Mesenchymal stem cell (in vitro differentiated cells and primary cell): ENCODE results near the gene DACT2.

Experiments used
- DNase-seq: peaks from one replicate; pipeline ENCODE4 v3.0.0-alpha.2; 2013
- H2AFZ ChIP-seq: one replicate; pipeline ENCODE4 v1.6.1; 2013; ENCODE audit warnings: low read depth, mild to moderate bottlenecking, control low read depth, inconsistent platforms, low read length, moderate library complexity
- H2AK5ac ChIP-seq: 2 replicates; pipeline ENCODE4 v1.6.1; 2013; ENCODE audit warnings: low read length, moderate library complexity, mild to moderate bottlenecking, inconsistent platforms; ENCODE audit not compliant: severe bottlenecking
- H2BK120ac ChIP-seq: one replicate; pipeline ENCODE4 v1.6.1; 2013; ENCODE audit warnings: low read depth, mild to moderate bottlenecking, inconsistent platforms, low read length, moderate library complexity
- H2BK12ac ChIP-seq, 2 experiments: one replicate each; pipeline ENCODE4 v1.6.1; 2013; ENCODE audit warnings: inconsistent platforms in 2 of 2, low read length in 2 of 2, mild to moderate bottlenecking in 2 of 2, moderate library complexity in 2 of 2, control low read depth in 1 of 2
- H2BK15ac ChIP-seq: one replicate; pipeline ENCODE4 v1.6.1; 2013; ENCODE audit warnings: mild to moderate bottlenecking, low read depth, inconsistent platforms; ENCODE audit not compliant: poor library complexity, severe bottlenecking
- H2BK5ac ChIP-seq: 2 replicates; pipeline ENCODE4 v1.6.1; 2013; ENCODE audit warnings: low read depth, mild to moderate bottlenecking, low read length, control low read depth, inconsistent platforms; ENCODE audit not compliant: poor library complexity, severe bottlenecking
- H3K14ac ChIP-seq, 2 experiments: one replicate each; pipeline ENCODE4 v1.6.1; 2013; ENCODE audit warnings: inconsistent platforms in 2 of 2, low read length in 2 of 2, control low read depth in 1 of 2, mild to moderate bottlenecking in 1 of 2, moderate library complexity in 1 of 2
- H3K18ac ChIP-seq, 2 experiments: one replicate each; pipeline ENCODE4 v1.6.1; 2013; ENCODE audit warnings: inconsistent platforms in 2 of 2, low read length in 2 of 2, control low read depth in 1 of 2, low read depth in 1 of 2, mild to moderate bottlenecking in 1 of 2
- H3K23ac ChIP-seq, 2 experiments: one replicate each; pipeline ENCODE4 v1.6.1; 2013; ENCODE audit warnings: inconsistent platforms in 2 of 2, low read length in 2 of 2, mild to moderate bottlenecking in 2 of 2, moderate library complexity in 2 of 2, control low read depth in 1 of 2
- H3K27ac ChIP-seq: 2 replicates; pipeline ENCODE4 v1.5.1; 2013; ENCODE audit warnings: mild to moderate bottlenecking, moderate library complexity, low read length, control low read depth, inconsistent platforms; ENCODE audit not compliant: poor library complexity, severe bottlenecking
- H3K27me3 ChIP-seq, 2 experiments: 2 replicates each; pipeline versions ENCODE4 v1.6.1 to v1.7.0; 2013; ENCODE audit warnings: low read length in 2 of 2, mild to moderate bottlenecking in 2 of 2, moderate library complexity in 2 of 2, control low read depth in 1 of 2, inconsistent platforms in 1 of 2; ENCODE audit not compliant: control insufficient read depth in 1 of 2, insufficient read depth in 1 of 2
- H3K36me3 ChIP-seq, 2 experiments: 2 replicates each; pipeline versions ENCODE4 v1.6.1 to v1.7.0; 2013; ENCODE audit warnings: low read length in 2 of 2, control low read depth in 1 of 2, inconsistent platforms in 1 of 2, low read depth in 1 of 2, mild to moderate bottlenecking in 1 of 2; ENCODE audit not compliant: insufficient read depth in 2 of 2, control insufficient read depth in 1 of 2
- H3K4ac ChIP-seq, 2 experiments: one replicate each; pipeline ENCODE4 v1.6.1; 2013; ENCODE audit warnings: inconsistent platforms in 2 of 2, low read length in 2 of 2, mild to moderate bottlenecking in 2 of 2, moderate library complexity in 2 of 2, control low read depth in 1 of 2, low read depth in 1 of 2
- H3K4me1 ChIP-seq: 2 replicates; pipeline ENCODE4 v1.6.1; 2013; ENCODE audit warnings: low read depth, low read length, control low read depth; ENCODE audit not compliant: control insufficient read depth, insufficient read depth
- H3K4me2 ChIP-seq: 2 replicates; pipeline ENCODE4 v1.6.1; 2013; ENCODE audit warnings: low read length, mild to moderate bottlenecking, inconsistent platforms; ENCODE audit not compliant: poor library complexity, severe bottlenecking
- H3K4me3 ChIP-seq, 2 experiments: 2 replicates each; pipeline versions ENCODE4 v1.5.1 to v1.7.0; 2013; ENCODE audit warnings: low read length in 2 of 2, mild to moderate bottlenecking in 2 of 2, control low read depth in 1 of 2, low read depth in 1 of 2; ENCODE audit not compliant: insufficient read depth in 1 of 2
- H3K79me1 ChIP-seq: replicated peaks from 2 replicates; pipeline ENCODE4 v1.6.1; 2013; ENCODE audit warnings: mild to moderate bottlenecking, control low read depth, low read length, inconsistent platforms; ENCODE audit not compliant: poor library complexity, severe bottlenecking
- H3K9ac ChIP-seq: 2 replicates; pipeline ENCODE4 v1.7.0; 2013; ENCODE audit warnings: mild to moderate bottlenecking, low read length, moderate library complexity
- H3K9me3 ChIP-seq: 2 replicates; pipeline ENCODE4 v1.7.0; 2013; ENCODE audit warnings: mild to moderate bottlenecking, low read length; ENCODE audit not compliant: control insufficient read depth
- H4K8ac ChIP-seq: one replicate; pipeline ENCODE4 v1.6.1; 2013; ENCODE audit warnings: inconsistent platforms, mild to moderate bottlenecking, low read length, moderate library complexity
- H4K91ac ChIP-seq: one replicate; pipeline ENCODE4 v1.6.1; 2013; ENCODE audit warnings: mild to moderate bottlenecking, low read length, inconsistent platforms
- WGBS: methylation state at CpG from one replicate; pipeline ENCODE4 v1.1.7; 2013; ENCODE audit warnings: mixed read lengths; 5-methylcytosine and 5-hydroxymethylcytosine counted together

Gene DACT2

DNA sequence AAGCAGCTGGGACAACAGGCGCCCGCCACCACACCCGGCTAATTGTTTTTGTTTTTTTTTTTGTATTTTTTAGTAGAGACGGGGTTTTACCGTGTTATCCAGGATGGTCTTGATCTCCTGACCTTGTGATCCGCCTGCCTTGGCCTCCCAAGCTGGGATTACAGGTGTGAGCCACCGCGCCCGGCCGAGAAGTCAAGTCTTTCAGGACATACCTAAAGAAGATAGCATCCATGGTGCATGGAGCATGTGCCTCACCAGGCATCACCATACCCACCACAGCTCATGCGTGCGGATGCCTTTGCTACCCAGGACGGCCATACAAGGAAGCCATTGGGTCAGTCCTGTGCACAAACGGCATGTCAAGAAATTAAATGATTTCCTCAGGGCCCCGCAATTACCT, 60.8 kb downstream of the DACT2 start:
- H3K27ac ChIP-seq, result no peak overlapping the region
- H2AFZ ChIP-seq, result no peak overlapping the region
- H3K4me2 ChIP-seq, result no peak overlapping the region
- no peak overlapping the region for H2BK15ac ChIP-seq
- H3K9me3 ChIP-seq, result peaks cover 11% of the 10 kb centered on the region
- no peak overlapping the region for H3K14ac ChIP-seq
- H3K36me3 ChIP-seq, result no peaks in the 10 kb centered on the region
- WGBS, result 92% methylated on average over 12 of the region's 15 CpGs
- H3K79me1 ChIP-seq, result no peaks in the 10 kb centered on the region
- H4K8ac ChIP-seq, result no peak overlapping the region
- no peak overlapping the region for H3K23ac ChIP-seq
- no peak overlapping the region for H2BK120ac ChIP-seq
- H2BK5ac ChIP-seq, result no peak overlapping the region
- no peak overlapping the region for H2AK5ac ChIP-seq
- no peak overlapping the region for H3K4ac ChIP-seq
- peaks cover 8% of the 10 kb centered on the region for H3K4me1 ChIP-seq
- H3K9ac ChIP-seq, result no peak overlapping the region
- no peak overlapping the region for H4K91ac ChIP-seq
- no peak overlapping the region for H3K18ac ChIP-seq
- no peak overlapping the region for H3K4me3 ChIP-seq
- DNase-seq, result no peak
- no peak overlapping the region for H2BK12ac ChIP-seq
- H3K27me3 ChIP-seq, result peaks cover 28 to 39% of the 10 kb centered on the region in 2 experiments

DNA sequence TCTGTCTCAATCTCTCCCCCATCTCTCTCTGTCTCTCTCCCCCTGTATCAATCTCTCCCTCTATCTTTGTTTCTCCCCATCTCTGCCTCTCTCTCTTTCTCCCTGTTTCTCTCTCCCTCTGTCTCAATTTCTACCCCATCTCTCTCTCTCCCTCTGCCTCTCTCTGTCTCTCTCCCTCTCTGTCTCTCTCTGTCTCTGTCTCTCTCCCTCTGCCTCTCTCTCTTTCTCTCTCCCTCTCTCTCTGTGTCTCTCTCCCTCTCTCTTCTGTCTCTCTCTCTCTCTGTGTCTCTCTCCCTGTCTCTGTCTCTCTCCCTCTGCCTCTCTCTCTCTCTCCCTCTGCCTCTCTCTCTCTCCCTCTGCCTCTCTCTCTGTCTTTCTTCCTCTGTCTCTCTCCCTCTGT, 62.6 kb downstream of the DACT2 start:
- H3K4me2 ChIP-seq, result no peak overlapping the region
- no peak overlapping the region for H2BK120ac ChIP-seq
- peaks cover 4% of the 10 kb centered on the region for H3K4me1 ChIP-seq
- peaks cover 11% of the 10 kb centered on the region for H3K9me3 ChIP-seq
- no peak overlapping the region for H4K91ac ChIP-seq
- H4K8ac ChIP-seq, result no peak overlapping the region
- no peak overlapping the region for H2BK5ac ChIP-seq
- H2AFZ ChIP-seq, result no peak overlapping the region
- H3K14ac ChIP-seq, result no peak overlapping the region
- H3K79me1 ChIP-seq, result no peaks in the 10 kb centered on the region
- H3K36me3 ChIP-seq, result no peaks in the 10 kb centered on the region
- H3K27me3 ChIP-seq, result peaks cover 32 to 50% of the 10 kb centered on the region in 2 experiments
- no peak overlapping the region for H3K4me3 ChIP-seq
- no peak overlapping the region for H2BK15ac ChIP-seq
- no peak for DNase-seq
- no peak overlapping the region for H2BK12ac ChIP-seq
- no peak overlapping the region for H3K23ac ChIP-seq
- no peak overlapping the region for H3K27ac ChIP-seq
- no peak overlapping the region for H3K18ac ChIP-seq
- no peak overlapping the region for H2AK5ac ChIP-seq
- no peak overlapping the region for H3K4ac ChIP-seq
- no peak overlapping the region for H3K9ac ChIP-seq
